IMR-90 (cell line): ENCODE measurements around the gene PSAP. TPM values are rescaled to one million over a fixed set of nuclear protein-coding genes. Genes with fewer than 3 reads are reported as not detected.

Source experiments
- ATAC-seq: fragments of 200-7000 bp; cut with Tn5 transposase; 2 replicates; pipeline ENCODE4 v1.9.1; 2020; ENCODE audit warnings: low read depth, mild to moderate bottlenecking, moderate library complexity
- BruUV-seq: library from RNA; stranded (reverse); fragments of 400-500 nt; replicated peaks from 2 replicates; lab custom pipeline; 2021; lab: Mats Ljungman, UMichigan
- CTCF ChIA-PET: fragments of 300-600 bp; formaldehyde crosslinking; extraction: SDS; loops from one replicate; lab custom pipeline; 2021; ENCODE audit warnings: antibody characterized with exemption; lab: Yijun Ruan, JAX
- POLR2A ChIA-PET: fragments of 300-600 bp; sonication (Branson Sonifier 250); formaldehyde crosslinking; loops from one replicate; lab custom pipeline; 2022; ENCODE audit warnings: antibody characterized with exemption; ENCODE audit not compliant: unreplicated experiment; lab: Charles Lee
- DNase-seq: peaks from one replicate; pipeline ENCODE4 v3.0.0; 2013
- H2AFZ ChIP-seq: replicated peaks from 2 replicates; pipeline ENCODE3; 2013; ENCODE audit warnings: low read length, mild to moderate bottlenecking; ENCODE audit not compliant: poor library complexity
- H2AK5ac ChIP-seq: 2 replicates; pipeline ENCODE4 v1.6.1; 2013; ENCODE audit warnings: low read depth, low read length, inconsistent platforms
- H2AK9ac ChIP-seq: replicated peaks from 2 replicates; pipeline ENCODE3; 2013; ENCODE audit warnings: mild to moderate bottlenecking, low read depth, low read length, moderate library complexity; ENCODE audit not compliant: poor library complexity
- H2BK120ac ChIP-seq: 2 replicates; pipeline ENCODE4 v1.6.1; 2013; ENCODE audit warnings: low read depth, low read length, inconsistent platforms
- H2BK15ac ChIP-seq: 3 replicates; pipeline ENCODE4 v1.6.1; 2013; ENCODE audit warnings: low read depth, low read length, inconsistent platforms
- H2BK20ac ChIP-seq: 2 replicates; pipeline ENCODE4 v1.6.1; 2013; ENCODE audit warnings: low read depth, mild to moderate bottlenecking, inconsistent platforms, low read length, moderate library complexity
- H2BK5ac ChIP-seq: 2 replicates; pipeline ENCODE4 v1.6.1; 2013; ENCODE audit warnings: mild to moderate bottlenecking, low read depth, low read length, inconsistent platforms; ENCODE audit not compliant: poor library complexity, severe bottlenecking
- H3K14ac ChIP-seq: replicated peaks from 2 replicates; pipeline ENCODE4 v1.6.1; 2013; ENCODE audit warnings: low read depth, low read length, inconsistent platforms
- H3K18ac ChIP-seq: 2 replicates; pipeline ENCODE4 v1.6.1; 2013; ENCODE audit warnings: low read depth, low read length, control low read depth
- H3K23ac ChIP-seq: 2 replicates; pipeline ENCODE4 v1.6.1; 2013; ENCODE audit warnings: low read depth, low read length, inconsistent platforms
- H3K27ac ChIP-seq: 2 replicates; pipeline ENCODE4 v1.5.1; 2013; ENCODE audit warnings: mild to moderate bottlenecking, control low read depth, low read length; ENCODE audit not compliant: insufficient read depth
- H3K27me3 ChIP-seq: 2 replicates; pipeline ENCODE4 v1.6.1; 2013; ENCODE audit warnings: low read length; ENCODE audit not compliant: control insufficient read depth, insufficient read depth
- H3K36me3 ChIP-seq: 2 replicates; pipeline ENCODE4 v1.6.1; 2013; ENCODE audit warnings: low read length, mixed read lengths; ENCODE audit not compliant: control insufficient read depth, insufficient read depth
- H3K4ac ChIP-seq: 2 replicates; pipeline ENCODE4 v1.6.1; 2013; ENCODE audit warnings: low read depth, low read length, inconsistent platforms
- H3K4me1 ChIP-seq: 2 replicates; pipeline ENCODE4 v1.6.1; 2013; ENCODE audit warnings: low read length, mixed read lengths; ENCODE audit not compliant: control insufficient read depth, insufficient read depth
- H3K4me2 ChIP-seq: 2 replicates; pipeline ENCODE4 v1.6.1; 2013; ENCODE audit warnings: low read depth, mild to moderate bottlenecking, control low read depth, low read length, moderate library complexity
- H3K4me3 ChIP-seq: 2 replicates; pipeline ENCODE4 v1.5.1; 2013; ENCODE audit warnings: low read depth, mild to moderate bottlenecking, control low read depth, low read length, moderate library complexity; ENCODE audit not compliant: insufficient read depth
- H3K56ac ChIP-seq: 2 replicates; pipeline ENCODE4 v1.6.1; 2013; ENCODE audit warnings: low read length, inconsistent platforms; ENCODE audit not compliant: insufficient read depth; ENCODE audit errors: extremely low read depth
- H3K79me1 ChIP-seq, 2 experiments: 2 replicates each; pipeline ENCODE4 v1.6.1; 2013; ENCODE audit warnings: low read length in 2 of 2, inconsistent platforms in 1 of 2, low read depth in 1 of 2
- H3K9ac ChIP-seq: 2 replicates; pipeline ENCODE4 v1.6.1; 2013; ENCODE audit warnings: low read depth, low read length, control low read depth
- H3K9me1 ChIP-seq: 2 replicates; pipeline ENCODE4 v1.6.1; 2013; ENCODE audit warnings: low read length, inconsistent platforms; ENCODE audit not compliant: insufficient read depth
- H3K9me3 ChIP-seq: 2 replicates; pipeline ENCODE4 v1.6.1; 2013; ENCODE audit warnings: low read length; ENCODE audit not compliant: control insufficient read depth, insufficient read depth
- H4K20me1 ChIP-seq: 2 replicates; pipeline ENCODE4 v1.6.1; 2013; ENCODE audit warnings: low read length, inconsistent platforms; ENCODE audit not compliant: insufficient read depth
- H4K5ac ChIP-seq: 2 replicates; pipeline ENCODE4 v1.6.1; 2013; ENCODE audit warnings: mild to moderate bottlenecking, low read depth, low read length, control low read depth
- H4K8ac ChIP-seq, 2 experiments: 2 replicates each; pipeline ENCODE4 v1.6.1; 2013; ENCODE audit warnings: low read depth in 2 of 2, low read length in 2 of 2, control low read depth in 1 of 2, inconsistent platforms in 1 of 2
- H4K91ac ChIP-seq: 2 replicates; pipeline ENCODE4 v1.6.1; 2013; ENCODE audit warnings: low read depth, low read length, inconsistent platforms; ENCODE audit not compliant: insufficient read depth
- BHLHE40 ChIP-seq: fragments of 150-350 bp; IDR thresholded peaks from 2 replicates; pipeline ENCODE4 v1.6.1; 2016; ENCODE audit warnings: mild to moderate bottlenecking, low read depth, low read length
- CEBPB ChIP-seq: IDR thresholded peaks from 2 replicates; pipeline ENCODE4 v1.6.1; 2012; ENCODE audit warnings: low read depth, low read length, improper control_type of control experiment
- CHD1 ChIP-seq: IDR thresholded peaks from 2 replicates; pipeline ENCODE4 v1.6.1; 2012; ENCODE audit warnings: low read depth, low read length, improper control_type of control experiment
- CTCF ChIP-seq: conservative IDR thresholded peaks from 2 replicates; pipeline ENCODE4 v1.5.1; 2012; ENCODE audit warnings: mild to moderate bottlenecking, low read depth, low read length, improper control_type of control experiment
- ELK1 ChIP-seq: fragments of 150-350 bp; IDR thresholded peaks from 2 replicates; pipeline ENCODE4 v1.6.1; 2016; ENCODE audit warnings: low read depth, mild to moderate bottlenecking, low read length, moderate library complexity, borderline replicate concordance
- FOS ChIP-seq: fragments of 150-350 bp; IDR thresholded peaks from 2 replicates; pipeline ENCODE4 v1.6.1; 2016; ENCODE audit warnings: low read depth, low read length
- MAFK ChIP-seq: IDR thresholded peaks from 2 replicates; pipeline ENCODE4 v1.6.1; 2012; ENCODE audit warnings: low read depth, low read length, improper control_type of control experiment
- MAZ ChIP-seq: IDR thresholded peaks from 2 replicates; pipeline ENCODE4 v1.6.1; 2012; ENCODE audit warnings: low read depth, mild to moderate bottlenecking, low read length, improper control_type of control experiment, moderate library complexity, borderline replicate concordance
- MXI1 ChIP-seq: IDR thresholded peaks from 2 replicates; pipeline ENCODE4 v1.6.1; 2012; ENCODE audit warnings: low read depth, mild to moderate bottlenecking, low read length, moderate library complexity, borderline replicate concordance
- NFE2L2 ChIP-seq: fragments of 150-350 bp; IDR thresholded peaks from 2 replicates; pipeline ENCODE4 v1.6.1; 2016; ENCODE audit warnings: low read depth, mild to moderate bottlenecking, low read length
- POLR2A ChIP-seq: IDR thresholded peaks from 2 replicates; pipeline ENCODE4 v1.6.1; 2012; ENCODE audit warnings: mild to moderate bottlenecking, low read depth, low read length
- RAD21 ChIP-seq: IDR thresholded peaks from 2 replicates; pipeline ENCODE4 v1.6.1; 2012; ENCODE audit warnings: low read length, improper control_type of control experiment
- RCOR1 ChIP-seq: IDR thresholded peaks from 2 replicates; pipeline ENCODE4 v1.6.1; 2012; ENCODE audit warnings: mild to moderate bottlenecking, low read length, improper control_type of control experiment; ENCODE audit not compliant: insufficient replicate concordance
- RFX5 ChIP-seq: IDR thresholded peaks from 2 replicates; pipeline ENCODE4 v1.8.0; 2012; ENCODE audit warnings: low read depth, mild to moderate bottlenecking, low read length, moderate library complexity
- SMC3 ChIP-seq: fragments of 150-350 bp; IDR thresholded peaks from 2 replicates; pipeline ENCODE4 v1.6.1; 2016; ENCODE audit warnings: low read depth, mild to moderate bottlenecking, antibody characterized with exemption, low read length, moderate library complexity
- USF2 ChIP-seq: fragments of 150-350 bp; IDR thresholded peaks from 2 replicates; pipeline ENCODE4 v1.6.1; 2017; ENCODE audit warnings: mild to moderate bottlenecking, antibody characterized with exemption, low read length, low read depth
- WGBS, 2 experiments: methylation state at CpG; one replicate each; pipeline versions ENCODE4 v1.1.5 to v1.1.7; 2013; ENCODE audit warnings: missing lambda C conversion rate in 2 of 2; ENCODE audit not compliant: insufficient read length in 1 of 2; ENCODE audit errors: extremely low coverage in 2 of 2; 5-methylcytosine and 5-hydroxymethylcytosine counted together
- dilution Hi-C: fragments of 300-500 bp; cut with HindIII; formaldehyde crosslinking; loops from one replicate; pipeline ENCODE4 v1.14.3; 2018; ENCODE audit warnings: low sequenced_read_pairs; ENCODE audit not compliant: unreplicated experiment
- in situ Hi-C: fragments of 300-500 bp; cut with MboI; formaldehyde crosslinking; loops from 3 replicates; pipeline ENCODE4 v1.14.3; 2019; ENCODE audit warnings: low sequenced_read_pairs, inconsistent platforms, mixed read lengths
- intact Hi-C: fragments of 100-400 bp; cut with micrococcal nuclease; formaldehyde crosslinking; loops from 2 replicates; pipeline ENCODE4 v1.10.0; 2022
- polyA plus RNA-seq, 3 experiments: library from polyadenylated mRNA; depleted of rRNA; stranded (reverse); fragments of >200 nt; gene quantifications; 2 replicates each; pipeline ENCODE4 v1.2.3, GENCODE V29; 2012; ENCODE audit warnings: low replicate concordance in 1 of 3
- total RNA-seq: library from RNA; depleted of rRNA; stranded (reverse); fragments of >200 nt; gene quantifications from 2 replicates; pipeline ENCODE4 v1.2.3, GENCODE V29; 2012

PSAP gene
- total and polyA plus RNA-seq, 2 of the 4 experiments (the other 2 are of a cell fraction), result 216 to 876 TPM

GRCh38 chr10:71852355-71852937 is 1.4 kb upstream of the PSAP start:
- Histone ChIP-seq H4K20me1 (peaks cover 28% of the 10 kb centered on the region), H3K4me1 (peaks cover 9% of the 10 kb centered on the region), H2BK20ac (no peak overlapping the region), H3K18ac (no peak overlapping the region), H4K5ac (no peak overlapping the region), H3K27me3 (no peaks in the 10 kb centered on the region), H2BK5ac (no peak overlapping the region), H3K36me3 (no peaks in the 10 kb centered on the region), H4K8ac (no peak overlapping the region), H3K4me3 (no peak overlapping the region), H3K9me1 (peaks cover 6% of the 10 kb centered on the region), H3K79me1 (peaks cover 11 to 32% of the 10 kb centered on the region in 2 experiments), H3K9ac (no peak overlapping the region), H3K14ac (no peak overlapping the region), H4K91ac (no peak overlapping the region), H2BK120ac (no peak overlapping the region; the same call in 1 of the 2 replicates), H3K4ac (no peak overlapping the region), H2AFZ (no peak overlapping the region), H3K4me2 (no peak overlapping the region), H2BK15ac (no peak overlapping the region; the same call in 2 of the 3 replicates), H3K23ac (no peak overlapping the region), H3K56ac (no peak overlapping the region), H2AK9ac (no peak overlapping the region), H2AK5ac (0 out of 2 replicates have a peak overlapping the region, but pooled peaks have one; percentile 27), H3K9me3 (no peaks in the 10 kb centered on the region), H3K27ac (no peak overlapping the region)
- DNase-seq, result no peak
- TF ChIP-seq BHLHE40 (no peak), MAZ (no peak), RAD21 (no peak), RFX5 (no peak), SMC3 (no peak), CTCF (no peak), RCOR1 (no peak), NFE2L2 (no peak), MAFK (no peak), CEBPB (no peak), FOS (no peak), ELK1 (no peak), MXI1 (no peak), POLR2A (no peak), CHD1 (no peak), USF2 (no peak)
- in situ Hi-C loops (no loop called here), dilution Hi-C loops (no loop called here), intact Hi-C loops (no loop called here)
- POLR2A ChIA-PET, result no interaction called here
- WGBS, 2 experiments, result 88% methylated on average over 3 of the region's 11 CpGs; no CpG with 5 or more reads in 1 of the 2 experiments
- ATAC-seq, result no peak
- no TSS peak for BruUV-seq
- CTCF ChIA-PET, result no interaction called here
